Endodermal cell (in vitro differentiated cells): Measurements from ENCODE around the gene MIER2. TPM values are rescaled to one million over a fixed set of nuclear protein-coding genes. Genes with fewer than 3 reads are reported as not detected.

ENCODE experiments used
- DNase-seq: peaks from one replicate; pipeline ENCODE4 v3.0.0-alpha.2; 2017
- H3K27ac ChIP-seq: 2 replicates; pipeline ENCODE4 v1.5.1; 2013; ENCODE audit warnings: mild to moderate bottlenecking, low read depth, low read length, moderate library complexity
- H3K27me3 ChIP-seq: 2 replicates; pipeline ENCODE4 v1.6.1; 2013; ENCODE audit warnings: mild to moderate bottlenecking, low read length, moderate library complexity; ENCODE audit not compliant: insufficient read depth, control insufficient read depth, poor library complexity, severe bottlenecking
- H3K36me3 ChIP-seq: 2 replicates; pipeline ENCODE4 v1.7.0; 2013; ENCODE audit warnings: mild to moderate bottlenecking, low read length, moderate library complexity; ENCODE audit not compliant: control insufficient read depth, insufficient read depth
- H3K4me1 ChIP-seq: one replicate; pipeline ENCODE4 v1.7.0; 2013; ENCODE audit warnings: low read length; ENCODE audit not compliant: control insufficient read depth, insufficient read depth
- H3K4me3 ChIP-seq: 2 replicates; pipeline ENCODE4 v1.5.1; 2013; ENCODE audit warnings: mild to moderate bottlenecking, low read length, moderate library complexity
- H3K9ac ChIP-seq: 2 replicates; pipeline ENCODE4 v1.6.1; 2013; ENCODE audit warnings: mild to moderate bottlenecking, low read length, moderate library complexity; ENCODE audit not compliant: poor library complexity, severe bottlenecking; ENCODE audit errors: extremely low read depth
- H3K9me3 ChIP-seq: 2 replicates; pipeline ENCODE4 v1.6.1; 2013; ENCODE audit warnings: mild to moderate bottlenecking, low read length, moderate library complexity; ENCODE audit not compliant: control insufficient read depth
- H3K27ac Mint-ChIP-seq: 2 replicates; pipeline ENCODE4 v1.8.0; 2020; ENCODE audit warnings: mixed read lengths
- H3K27me3 Mint-ChIP-seq: 2 replicates; pipeline ENCODE4 v1.8.0; 2021; ENCODE audit warnings: mild to moderate bottlenecking, mixed read lengths; ENCODE audit not compliant: insufficient read depth
- H3K36me3 Mint-ChIP-seq: 2 replicates; pipeline ENCODE4 v1.8.0; 2020; ENCODE audit warnings: low read depth, mixed read lengths
- H3K4me1 Mint-ChIP-seq: 2 replicates; pipeline ENCODE4 v1.8.0; 2020; ENCODE audit warnings: mixed read lengths
- H3K4me3 Mint-ChIP-seq: 2 replicates; pipeline ENCODE4 v1.8.0; 2020; ENCODE audit warnings: mild to moderate bottlenecking, moderate library complexity, mixed read lengths
- H3K9me3 Mint-ChIP-seq: 2 replicates; pipeline ENCODE4 v1.8.0; 2020; ENCODE audit warnings: mild to moderate bottlenecking, mixed read lengths
- WGBS, 2 experiments: methylation state at CpG; one replicate each; pipeline versions ENCODE4 v1.1.5 to v1.1.7; 2013; ENCODE audit warnings: missing lambda C conversion rate in 2 of 2, mixed read lengths in 1 of 2; ENCODE audit not compliant: insufficient coverage in 1 of 2, insufficient read length in 1 of 2; 5-methylcytosine and 5-hydroxymethylcytosine counted together
- total RNA-seq, 2 donors: library from RNA; stranded (reverse); fragmentation: NEBNext Ultra II Directional in 1 of 2; extraction: Animal tissue kit (Norgen Biotek cat#: 25700) in 1 of 2; gene quantifications; 2 replicates in 1 of 2; 3 replicates in 1 of 2; pipeline ENCODE4 v1.2.1, GENCODE V29; 2021
- TF ChIP-seq, protein P1 (sequence below): fragments of 200-600 bp; sonication (generic); conservative IDR thresholded peaks from 2 replicates; pipeline ENCODE4 v1.5.0; 2021; ENCODE audit warnings: antibody characterized with exemption, mild to moderate bottlenecking

The MIER2 gene
- total RNA-seq, 2 donors from 2014 or later: 50.5 to 51.3 TPM

DNA sequence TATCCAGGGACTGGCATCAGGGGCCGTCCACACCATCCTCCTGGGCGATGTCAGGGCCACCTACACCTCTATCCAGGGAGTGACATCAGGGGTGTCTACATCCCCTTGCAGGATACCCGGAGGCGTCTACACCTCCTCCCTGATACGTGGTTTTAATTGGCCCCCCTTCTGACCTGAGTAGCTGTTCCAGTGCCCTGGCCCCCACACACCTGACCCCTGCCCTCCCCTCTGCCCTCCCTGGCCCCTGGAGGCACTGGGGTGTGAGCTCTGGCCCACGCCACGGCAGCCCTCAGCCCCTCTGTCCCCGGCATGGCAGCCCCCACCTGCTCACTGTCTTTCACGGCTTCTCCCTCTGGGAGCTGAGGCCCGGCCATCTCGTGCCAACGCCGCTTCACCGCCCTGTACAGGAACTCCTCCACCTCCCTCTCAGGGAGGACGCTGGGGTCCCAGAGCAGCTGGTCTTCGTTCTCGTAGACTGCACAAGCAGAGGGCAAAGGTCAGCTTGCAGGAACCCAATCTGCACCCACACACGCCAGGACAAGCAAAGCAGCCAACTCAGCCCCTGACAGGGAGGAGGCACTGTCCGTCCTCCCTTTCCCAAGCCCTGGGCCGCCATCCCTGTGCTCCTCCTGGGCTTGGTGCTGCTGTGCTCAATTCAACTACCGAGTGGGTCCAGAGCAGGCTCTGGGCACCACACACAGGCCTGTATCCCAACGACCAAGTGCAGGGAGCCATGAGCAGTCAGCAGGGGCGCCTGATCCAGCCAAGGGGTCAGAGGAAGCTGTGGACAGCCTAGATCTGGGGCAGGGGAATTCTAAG lies 31.2 kb downstream of the MIER2 start:
- peaks cover 51% of the 10 kb centered on the region for H3K36me3 ChIP-seq
- H3K4me1 Mint-ChIP-seq: no peaks in the 10 kb centered on the region
- H3K4me1 ChIP-seq: no peaks in the 10 kb centered on the region
- no peaks in the 10 kb centered on the region for H3K27me3 ChIP-seq
- peaks cover 9% of the 10 kb centered on the region for H3K9me3 ChIP-seq
- H3K27ac ChIP-seq: no peak overlapping the region
- no peak overlapping the region for H3K4me3 Mint-ChIP-seq
- peaks cover 60% of the 10 kb centered on the region for H3K36me3 Mint-ChIP-seq
- DNase-seq: no peak
- TF ChIP-seq, protein P1, sequence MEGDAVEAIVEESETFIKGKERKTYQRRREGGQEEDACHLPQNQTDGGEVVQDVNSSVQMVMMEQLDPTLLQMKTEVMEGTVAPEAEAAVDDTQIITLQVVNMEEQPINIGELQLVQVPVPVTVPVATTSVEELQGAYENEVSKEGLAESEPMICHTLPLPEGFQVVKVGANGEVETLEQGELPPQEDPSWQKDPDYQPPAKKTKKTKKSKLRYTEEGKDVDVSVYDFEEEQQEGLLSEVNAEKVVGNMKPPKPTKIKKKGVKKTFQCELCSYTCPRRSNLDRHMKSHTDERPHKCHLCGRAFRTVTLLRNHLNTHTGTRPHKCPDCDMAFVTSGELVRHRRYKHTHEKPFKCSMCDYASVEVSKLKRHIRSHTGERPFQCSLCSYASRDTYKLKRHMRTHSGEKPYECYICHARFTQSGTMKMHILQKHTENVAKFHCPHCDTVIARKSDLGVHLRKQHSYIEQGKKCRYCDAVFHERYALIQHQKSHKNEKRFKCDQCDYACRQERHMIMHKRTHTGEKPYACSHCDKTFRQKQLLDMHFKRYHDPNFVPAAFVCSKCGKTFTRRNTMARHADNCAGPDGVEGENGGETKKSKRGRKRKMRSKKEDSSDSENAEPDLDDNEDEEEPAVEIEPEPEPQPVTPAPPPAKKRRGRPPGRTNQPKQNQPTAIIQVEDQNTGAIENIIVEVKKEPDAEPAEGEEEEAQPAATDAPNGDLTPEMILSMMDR: no peak
- WGBS, 2 experiments: 93% methylated on average over 14 to 23 of the region's 23 CpGs
- no peak overlapping the region for H3K27ac Mint-ChIP-seq
- no peak overlapping the region for H3K4me3 ChIP-seq
- no peaks in the 10 kb centered on the region for H3K27me3 Mint-ChIP-seq
- H3K9ac ChIP-seq: no peak overlapping the region
- peaks cover 9% of the 10 kb centered on the region for H3K9me3 Mint-ChIP-seq

DNA sequence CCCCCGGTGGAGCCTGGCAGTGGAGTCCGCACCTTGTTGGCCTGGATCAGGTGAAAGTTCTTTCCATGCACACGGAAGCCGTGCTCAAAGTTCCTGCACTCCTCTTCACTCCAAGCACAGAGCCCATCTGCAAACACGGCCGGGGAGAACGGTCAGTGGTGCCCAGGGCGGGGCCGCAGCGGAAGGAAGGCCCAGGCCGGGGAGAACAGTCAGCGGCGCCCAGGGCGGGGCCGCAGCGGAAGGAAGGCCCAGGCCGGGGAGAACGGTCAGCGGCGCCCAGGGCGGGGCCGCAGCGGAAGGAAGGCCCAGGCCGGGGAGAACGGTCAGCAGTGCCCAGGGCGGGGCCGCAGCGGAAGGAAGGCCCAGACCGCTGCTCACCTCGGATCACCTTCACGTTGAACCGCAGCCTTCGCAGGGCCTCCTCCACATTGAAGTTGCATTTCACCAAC lies 32.8 kb downstream of the MIER2 start:
- Histone ChIP-seq H3K27me3 (no peaks in the 10 kb centered on the region), H3K9me3 (no peaks in the 10 kb centered on the region), H3K36me3 (peaks cover 51% of the 10 kb centered on the region), H3K9ac (no peak overlapping the region), H3K4me3 (no peak overlapping the region), H3K4me1 (no peaks in the 10 kb centered on the region), H3K27ac (no peak overlapping the region)
- DNase-seq: no peak
- no peaks in the 10 kb centered on the region for H3K27me3 Mint-ChIP-seq
- TF ChIP-seq, protein P1: no peak
- no peak overlapping the region for H3K27ac Mint-ChIP-seq
- H3K4me3 Mint-ChIP-seq: no peak overlapping the region
- 96 to 97% methylated on average over 31 of the region's 33 CpGs for WGBS, 2 experiments
- H3K4me1 Mint-ChIP-seq: peaks cover 5% of the 10 kb centered on the region
- H3K9me3 Mint-ChIP-seq: no peaks in the 10 kb centered on the region
- peaks cover 61% of the 10 kb centered on the region for H3K36me3 Mint-ChIP-seq

DNA sequence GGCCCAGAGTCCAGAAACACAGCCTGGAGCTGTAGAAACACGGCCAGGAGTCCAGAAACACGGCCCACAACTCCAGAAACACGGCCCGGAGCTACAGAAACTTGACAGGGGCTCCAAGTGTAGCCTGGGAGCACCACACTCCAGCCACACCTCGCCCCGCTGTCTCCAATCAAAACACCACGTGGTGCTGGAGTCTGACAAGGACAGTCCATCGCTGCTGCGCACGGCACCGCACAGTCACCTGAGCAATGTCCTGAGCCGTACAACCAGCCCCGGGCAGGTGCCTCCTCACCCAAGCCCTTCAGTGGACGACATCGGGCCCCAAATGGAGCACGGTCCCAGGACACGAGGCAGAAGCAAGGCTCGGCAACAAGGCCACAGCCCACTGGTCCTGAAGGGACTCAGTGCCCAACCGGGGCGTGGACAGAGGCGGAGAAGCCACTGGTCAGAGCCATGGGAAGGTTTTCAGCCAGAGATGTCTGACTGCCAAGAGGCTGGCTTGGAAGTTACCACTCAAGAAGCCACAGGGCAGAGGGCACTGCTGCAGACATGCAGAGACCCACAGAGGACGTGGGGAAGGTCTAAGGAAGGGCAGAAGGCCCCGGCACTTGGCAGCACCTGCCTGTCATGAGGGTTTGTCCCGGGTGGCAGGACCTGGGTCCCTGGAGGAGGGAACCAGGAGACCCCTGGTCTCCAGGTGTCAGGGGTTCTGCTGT lies 33.7 kb downstream of the MIER2 start:
- peaks cover 59% of the 10 kb centered on the region for H3K36me3 Mint-ChIP-seq
- 94 to 96% methylated on average over 21 to 24 of the region's 24 CpGs for WGBS, 2 experiments
- H3K27ac ChIP-seq: no peak overlapping the region
- no peaks in the 10 kb centered on the region for H3K9me3 Mint-ChIP-seq
- H3K27me3 Mint-ChIP-seq: no peaks in the 10 kb centered on the region
- DNase-seq: no peak
- no peaks in the 10 kb centered on the region for H3K4me1 ChIP-seq
- H3K36me3 ChIP-seq: peaks cover 47% of the 10 kb centered on the region
- H3K4me1 Mint-ChIP-seq: peaks cover 5% of the 10 kb centered on the region
- H3K9ac ChIP-seq: no peak overlapping the region
- H3K4me3 ChIP-seq: no peak overlapping the region
- peak overlapping the region; percentile 26 for H3K27ac Mint-ChIP-seq
- TF ChIP-seq, protein P1: no peak
- H3K4me3 Mint-ChIP-seq: no peak overlapping the region
- H3K9me3 ChIP-seq: no peaks in the 10 kb centered on the region
- H3K27me3 ChIP-seq: no peaks in the 10 kb centered on the region
